K562 (cell line): Measurements from ENCODE around the gene ZDHHC6. TPM values are rescaled to one million over a fixed set of nuclear protein-coding genes. Genes with fewer than 3 reads are reported as not detected.

Experiments
- CHAMP1 ChIP-seq: fragments of 450-650 bp; IDR thresholded peaks from 2 replicates; pipeline ENCODE4 v1.6.1; 2016; ENCODE audit warnings: mild to moderate bottlenecking
- E2F8 ChIP-seq: fragments of 450-650 bp; IDR thresholded peaks from 2 replicates; pipeline ENCODE4 v1.7.1; 2018; ENCODE audit warnings: mild to moderate bottlenecking, low read depth; ENCODE audit not compliant: partially characterized antibody
- GABPB1 ChIP-seq: sonication (generic); formaldehyde crosslinking; IDR thresholded peaks from 2 replicates; pipeline ENCODE4 v1.8.0; 2022; ENCODE audit warnings: mild to moderate bottlenecking, missing genetic modification reagents
- HCFC1 ChIP-seq: IDR thresholded peaks from 2 replicates; pipeline ENCODE4 v1.6.1; 2012; ENCODE audit warnings: low read depth, low read length, improper control_type of control experiment
- HDAC1 ChIP-seq, 2 experiments: fragments of 450-650 bp; IDR thresholded peaks; 2 replicates each; pipeline ENCODE4 v1.6.1; 2016 to 2017; ENCODE audit warnings: inconsistent platforms in 1 of 2, mild to moderate bottlenecking in 1 of 2, moderate library complexity in 1 of 2
- HMGN3 ChIP-seq: IDR thresholded peaks from 2 replicates; pipeline ENCODE4 v1.6.1; 2011; ENCODE audit warnings: borderline replicate concordance, low read depth, mild to moderate bottlenecking, mixed read lengths, low read length; ENCODE audit not compliant: insufficient read length; ENCODE audit errors: extremely low read depth
- IFI16 ChIP-seq: fragments of 250-450 bp; sonication (Bioruptor Pico); IDR thresholded peaks from 2 replicates; pipeline ENCODE4 v2.1.2; 2022; ENCODE audit warnings: mild to moderate bottlenecking, inconsistent platforms
- POLR3A ChIP-seq: IDR thresholded peaks from 2 replicates; pipeline ENCODE4 v1.6.1; 2011; ENCODE audit warnings: borderline replicate concordance, mild to moderate bottlenecking, moderate library complexity; ENCODE audit not compliant: insufficient read length, insufficient read depth; ENCODE audit errors: extremely low read depth
- TFAP4 ChIP-seq: sonication (generic); formaldehyde crosslinking; IDR thresholded peaks from 2 replicates; pipeline ENCODE4 v1.8.0; 2022; ENCODE audit warnings: missing genetic modification reagents, mild to moderate bottlenecking, moderate library complexity, borderline replicate concordance
- TRIM28 ChIP-seq: fragments of 450-650 bp; IDR thresholded peaks from 2 replicates; pipeline ENCODE4 v1.6.1; 2017
- ZNF436 ChIP-seq: fragments of 250-450, 450-650 bp; sonication (Bioruptor Pico); formaldehyde crosslinking; IDR thresholded peaks from 2 replicates; pipeline ENCODE4 v1.7.0; 2020; ENCODE audit warnings: mild to moderate bottlenecking
- polyA plus RNA-seq, 8 experiments: library from polyadenylated mRNA; depleted of rRNA in 4 of 8; stranded (reverse) in 5 of 8; unstranded in 3 of 8; fragments of >200 nt; fragmentation: Nextera tagmentation in 2 of 8; fragmentation: Illumina TruSeq in 1 of 8; extraction: Ambion mirVana in 2 of 8; extraction: Trizol in 1 of 8; gene quantifications; 2 replicates each; pipeline versions ENCODE4 v1.2.1 to v1.2.3, GENCODE V29; 2011 to 2014; ENCODE audit warnings: inconsistent platforms in 1 of 8, missing spikeins in 1 of 8
- total RNA-seq, 7 experiments: library from RNA; depleted of rRNA in 6 of 7; stranded (reverse); fragments of >200 nt in 6 of 7; fragmentation: Illumina TruSeq in 2 of 7; extraction: Trizol in 2 of 7; gene quantifications; 2 replicates each; pipeline versions ENCODE4 v1.2.1 to v1.2.3, GENCODE V29; 2011 to 2021; ENCODE audit warnings: low replicate concordance in 1 of 7
- TF ChIP-seq, protein P1 (sequence below): fragments of 450-650 bp; IDR thresholded peaks from 2 replicates; pipeline ENCODE4 v1.6.1; 2017; ENCODE audit warnings: antibody characterized with exemption, mild to moderate bottlenecking
- TF ChIP-seq, protein P2 (sequence below): sonication (generic); formaldehyde crosslinking; IDR thresholded peaks from 2 replicates; pipeline ENCODE4 v1.8.1; 2023; ENCODE audit warnings: mild to moderate bottlenecking, missing genetic modification reagents

Gene ZDHHC6
- total and polyA plus RNA-seq, 9 of the 15 experiments (the other 6 are each of a cell fraction or from before 2014, with no cell fraction given): 13.6 to 30.5 (median 21.5) TPM

GRCh38 chr10:112446855-112447619, at the start of gene ZDHHC6, which contains the start of gene VTI1A (continued):
- TF ChIP-seq HDAC1 (IDR thresholded peaks at IDR 0.05): peak; percentile 6 to 51; a peak in 2 of 4 replicates
- peak; percentile 18 for TF ChIP-seq HMGN3
- TF ChIP-seq TRIM28: no peak
- peak; percentile 98 for TF ChIP-seq E2F8
- no peak for TF ChIP-seq POLR3A
- no peak for TF ChIP-seq IFI16 (CRISPR knock-in tag)
- peak; percentile 66; the same call in 1 of the 2 replicates for TF ChIP-seq CHAMP1
- TF ChIP-seq, protein P1, sequence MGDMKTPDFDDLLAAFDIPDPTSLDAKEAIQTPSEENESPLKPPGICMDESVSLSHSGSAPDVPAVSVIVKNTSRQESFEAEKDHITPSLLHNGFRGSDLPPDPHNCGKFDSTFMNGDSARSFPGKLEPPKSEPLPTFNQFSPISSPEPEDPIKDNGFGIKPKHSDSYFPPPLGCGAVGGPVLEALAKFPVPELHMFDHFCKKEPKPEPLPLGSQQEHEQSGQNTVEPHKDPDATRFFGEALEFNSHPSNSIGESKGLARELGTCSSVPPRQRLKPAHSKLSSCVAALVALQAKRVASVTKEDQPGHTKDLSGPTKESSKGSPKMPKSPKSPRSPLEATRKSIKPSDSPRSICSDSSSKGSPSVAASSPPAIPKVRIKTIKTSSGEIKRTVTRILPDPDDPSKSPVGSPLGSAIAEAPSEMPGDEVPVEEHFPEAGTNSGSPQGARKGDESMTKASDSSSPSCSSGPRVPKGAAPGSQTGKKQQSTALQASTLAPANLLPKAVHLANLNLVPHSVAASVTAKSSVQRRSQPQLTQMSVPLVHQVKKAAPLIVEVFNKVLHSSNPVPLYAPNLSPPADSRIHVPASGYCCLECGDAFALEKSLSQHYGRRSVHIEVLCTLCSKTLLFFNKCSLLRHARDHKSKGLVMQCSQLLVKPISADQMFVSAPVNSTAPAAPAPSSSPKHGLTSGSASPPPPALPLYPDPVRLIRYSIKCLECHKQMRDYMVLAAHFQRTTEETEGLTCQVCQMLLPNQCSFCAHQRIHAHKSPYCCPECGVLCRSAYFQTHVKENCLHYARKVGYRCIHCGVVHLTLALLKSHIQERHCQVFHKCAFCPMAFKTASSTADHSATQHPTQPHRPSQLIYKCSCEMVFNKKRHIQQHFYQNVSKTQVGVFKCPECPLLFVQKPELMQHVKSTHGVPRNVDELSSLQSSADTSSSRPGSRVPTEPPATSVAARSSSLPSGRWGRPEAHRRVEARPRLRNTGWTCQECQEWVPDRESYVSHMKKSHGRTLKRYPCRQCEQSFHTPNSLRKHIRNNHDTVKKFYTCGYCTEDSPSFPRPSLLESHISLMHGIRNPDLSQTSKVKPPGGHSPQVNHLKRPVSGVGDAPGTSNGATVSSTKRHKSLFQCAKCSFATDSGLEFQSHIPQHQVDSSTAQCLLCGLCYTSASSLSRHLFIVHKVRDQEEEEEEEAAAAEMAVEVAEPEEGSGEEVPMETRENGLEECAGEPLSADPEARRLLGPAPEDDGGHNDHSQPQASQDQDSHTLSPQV: no peak
- peak; percentile 96 for TF ChIP-seq GABPB1 (CRISPR knock-in tag)
- TF ChIP-seq TFAP4 (CRISPR knock-in tag): peak; percentile 64; the same call in 1 of the 2 replicates
- peak; percentile 57 for TF ChIP-seq HCFC1
- no peak for TF ChIP-seq ZNF436
- TF ChIP-seq, protein P2, sequence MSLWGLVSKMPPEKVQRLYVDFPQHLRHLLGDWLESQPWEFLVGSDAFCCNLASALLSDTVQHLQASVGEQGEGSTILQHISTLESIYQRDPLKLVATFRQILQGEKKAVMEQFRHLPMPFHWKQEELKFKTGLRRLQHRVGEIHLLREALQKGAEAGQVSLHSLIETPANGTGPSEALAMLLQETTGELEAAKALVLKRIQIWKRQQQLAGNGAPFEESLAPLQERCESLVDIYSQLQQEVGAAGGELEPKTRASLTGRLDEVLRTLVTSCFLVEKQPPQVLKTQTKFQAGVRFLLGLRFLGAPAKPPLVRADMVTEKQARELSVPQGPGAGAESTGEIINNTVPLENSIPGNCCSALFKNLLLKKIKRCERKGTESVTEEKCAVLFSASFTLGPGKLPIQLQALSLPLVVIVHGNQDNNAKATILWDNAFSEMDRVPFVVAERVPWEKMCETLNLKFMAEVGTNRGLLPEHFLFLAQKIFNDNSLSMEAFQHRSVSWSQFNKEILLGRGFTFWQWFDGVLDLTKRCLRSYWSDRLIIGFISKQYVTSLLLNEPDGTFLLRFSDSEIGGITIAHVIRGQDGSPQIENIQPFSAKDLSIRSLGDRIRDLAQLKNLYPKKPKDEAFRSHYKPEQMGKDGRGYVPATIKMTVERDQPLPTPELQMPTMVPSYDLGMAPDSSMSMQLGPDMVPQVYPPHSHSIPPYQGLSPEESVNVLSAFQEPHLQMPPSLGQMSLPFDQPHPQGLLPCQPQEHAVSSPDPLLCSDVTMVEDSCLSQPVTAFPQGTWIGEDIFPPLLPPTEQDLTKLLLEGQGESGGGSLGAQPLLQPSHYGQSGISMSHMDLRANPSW (CRISPR knock-in tag): no peak
